ENCODE measurements around the gene PTPN4.

Gene PTPN4

GRCh38 chr2:119849838-119850565 lies 90.3 kb downstream of the PTPN4 start:
- H2AFZ ChIP-seq (ENCODE audit: low read depth, low read length): no peak overlapping the region
- H4K20me1 ChIP-seq (ENCODE audit: insufficient read depth, low read length): no peaks in the 10 kb centered on the region
- H3K9me3 ChIP-seq (ENCODE audit: insufficient read depth, low read length): peaks cover 34% of the 10 kb centered on the region
- peaks cover 8% of the 10 kb centered on the region for H3K79me2 ChIP-seq (ENCODE audit: low read length)
- no peak overlapping the region for H3K27ac ChIP-seq (ENCODE audit: low read length)
- TF ChIP-seq, protein P1, sequence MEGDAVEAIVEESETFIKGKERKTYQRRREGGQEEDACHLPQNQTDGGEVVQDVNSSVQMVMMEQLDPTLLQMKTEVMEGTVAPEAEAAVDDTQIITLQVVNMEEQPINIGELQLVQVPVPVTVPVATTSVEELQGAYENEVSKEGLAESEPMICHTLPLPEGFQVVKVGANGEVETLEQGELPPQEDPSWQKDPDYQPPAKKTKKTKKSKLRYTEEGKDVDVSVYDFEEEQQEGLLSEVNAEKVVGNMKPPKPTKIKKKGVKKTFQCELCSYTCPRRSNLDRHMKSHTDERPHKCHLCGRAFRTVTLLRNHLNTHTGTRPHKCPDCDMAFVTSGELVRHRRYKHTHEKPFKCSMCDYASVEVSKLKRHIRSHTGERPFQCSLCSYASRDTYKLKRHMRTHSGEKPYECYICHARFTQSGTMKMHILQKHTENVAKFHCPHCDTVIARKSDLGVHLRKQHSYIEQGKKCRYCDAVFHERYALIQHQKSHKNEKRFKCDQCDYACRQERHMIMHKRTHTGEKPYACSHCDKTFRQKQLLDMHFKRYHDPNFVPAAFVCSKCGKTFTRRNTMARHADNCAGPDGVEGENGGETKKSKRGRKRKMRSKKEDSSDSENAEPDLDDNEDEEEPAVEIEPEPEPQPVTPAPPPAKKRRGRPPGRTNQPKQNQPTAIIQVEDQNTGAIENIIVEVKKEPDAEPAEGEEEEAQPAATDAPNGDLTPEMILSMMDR (IDR thresholded peaks at IDR 0.05; ENCODE audit: low read depth, low read length): no peak
- no peak for TF ChIP-seq EZH2phosphoT487 (IDR thresholded peaks at IDR 0.05; ENCODE audit: low read depth)
- no peaks in the 10 kb centered on the region for H3K27me3 ChIP-seq (ENCODE audit: low read depth, low read length)
- H3K4me1 ChIP-seq (ENCODE audit: low read length): no peaks in the 10 kb centered on the region
- H3K36me3 ChIP-seq (replicated peaks; ENCODE audit: low read depth, low read length): peaks cover 33% of the 10 kb centered on the region
- H3K4me2 ChIP-seq (ENCODE audit: low read length): no peak overlapping the region
- no peak overlapping the region for H3K9ac ChIP-seq (ENCODE audit: low read length)
- H3K4me3 ChIP-seq (ENCODE audit: low read length): no peak overlapping the region

GRCh38 chr2:119852214-119852613 lies 92.5 kb downstream of the PTPN4 start:
- Histone ChIP-seq H2AFZ (ENCODE audit: low read depth, low read length) (no peak overlapping the region), H3K79me2 (ENCODE audit: low read length) (peaks cover 8% of the 10 kb centered on the region), H3K36me3 (replicated peaks; ENCODE audit: low read depth, low read length) (peaks cover 33% of the 10 kb centered on the region), H3K4me2 (ENCODE audit: low read length) (no peak overlapping the region), H3K4me1 (ENCODE audit: low read length) (peaks cover 6% of the 10 kb centered on the region), H3K27ac (ENCODE audit: low read length) (no peak overlapping the region), H3K27me3 (ENCODE audit: low read depth, low read length) (no peaks in the 10 kb centered on the region), H4K20me1 (ENCODE audit: insufficient read depth, low read length) (no peaks in the 10 kb centered on the region), H3K4me3 (ENCODE audit: low read length) (no peak overlapping the region), H3K9me3 (ENCODE audit: insufficient read depth, low read length) (peaks cover 34% of the 10 kb centered on the region), H3K9ac (ENCODE audit: low read length) (no peak overlapping the region)
- TF ChIP-seq, protein P1 (IDR thresholded peaks at IDR 0.05; ENCODE audit: low read depth, low read length): no peak
- TF ChIP-seq EZH2phosphoT487 (IDR thresholded peaks at IDR 0.05; ENCODE audit: low read depth): no peak

- Histone ChIP-seq H3K4me1 (ENCODE audit: low read length) (peaks cover 6% of the 10 kb centered on the region), H3K4me2 (ENCODE audit: low read length) (no peak overlapping the region), H3K9me3 (ENCODE audit: insufficient read depth, low read length) (peaks cover 34% of the 10 kb centered on the region), H3K4me3 (ENCODE audit: low read length) (no peak overlapping the region), H2AFZ (ENCODE audit: low read depth, low read length) (no peak overlapping the region), H3K27ac (ENCODE audit: low read length) (no peak overlapping the region), H3K9ac (ENCODE audit: low read length) (no peak overlapping the region), H3K79me2 (ENCODE audit: low read length) (peaks cover 13% of the 10 kb centered on the region), H3K27me3 (ENCODE audit: low read depth, low read length) (no peaks in the 10 kb centered on the region), H3K36me3 (replicated peaks; ENCODE audit: low read depth, low read length) (peaks cover 33% of the 10 kb centered on the region), H4K20me1 (ENCODE audit: insufficient read depth, low read length) (no peaks in the 10 kb centered on the region)
- TF ChIP-seq EZH2phosphoT487 (IDR thresholded peaks at IDR 0.05; ENCODE audit: low read depth): no peak
- TF ChIP-seq, protein P1 (IDR thresholded peaks at IDR 0.05; ENCODE audit: low read depth, low read length): no peak
These were observed 94.2 kb downstream of the PTPN4 start for GRCh38 chr2:119853777-119854399.

DNA sequence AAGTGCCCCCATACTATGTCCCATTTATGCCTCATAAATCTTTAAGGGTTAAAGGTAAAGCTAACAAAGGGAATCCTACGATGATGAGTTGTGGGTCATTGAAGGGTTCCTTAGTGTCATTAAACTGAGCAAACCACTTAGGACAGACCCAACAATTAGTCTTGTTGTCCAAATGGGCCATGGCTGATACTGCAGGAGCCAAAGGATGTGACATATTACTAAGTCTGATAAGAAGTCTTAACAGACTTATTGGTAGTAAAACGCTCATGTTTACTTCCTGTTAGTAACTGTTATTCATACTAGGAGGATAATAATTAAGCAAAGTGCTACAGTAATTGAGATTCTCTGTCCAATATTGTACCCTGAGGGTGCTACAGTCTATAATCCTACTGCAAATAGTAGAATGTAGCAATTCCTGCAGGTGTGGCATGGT lies 96.8 kb downstream of the PTPN4 start:
- Histone ChIP-seq H3K4me1 (ENCODE audit: low read length) (peaks cover 27% of the 10 kb centered on the region), H4K20me1 (ENCODE audit: insufficient read depth, low read length) (no peaks in the 10 kb centered on the region), H3K4me3 (ENCODE audit: low read length) (no peak overlapping the region), H3K9me3 (ENCODE audit: insufficient read depth, low read length) (peaks cover 17% of the 10 kb centered on the region; the same call in 1 of the 2 replicates), H3K36me3 (replicated peaks; ENCODE audit: low read depth, low read length) (peaks cover 13% of the 10 kb centered on the region), H3K9ac (ENCODE audit: low read length) (no peak overlapping the region), H3K4me2 (ENCODE audit: low read length) (no peak overlapping the region), H3K27ac (ENCODE audit: low read length) (no peak overlapping the region), H2AFZ (ENCODE audit: low read depth, low read length) (no peak overlapping the region), H3K79me2 (ENCODE audit: low read length) (peaks cover 22% of the 10 kb centered on the region), H3K27me3 (ENCODE audit: low read depth, low read length) (no peaks in the 10 kb centered on the region)
- TF ChIP-seq, protein P1 (IDR thresholded peaks at IDR 0.05; ENCODE audit: low read depth, low read length): no peak
- TF ChIP-seq EZH2phosphoT487 (IDR thresholded peaks at IDR 0.05; ENCODE audit: low read depth): no peak

Data from OCI-LY3 (cell line).